ENCODE data around the gene CSF3.

The CSF3 gene

DNA sequence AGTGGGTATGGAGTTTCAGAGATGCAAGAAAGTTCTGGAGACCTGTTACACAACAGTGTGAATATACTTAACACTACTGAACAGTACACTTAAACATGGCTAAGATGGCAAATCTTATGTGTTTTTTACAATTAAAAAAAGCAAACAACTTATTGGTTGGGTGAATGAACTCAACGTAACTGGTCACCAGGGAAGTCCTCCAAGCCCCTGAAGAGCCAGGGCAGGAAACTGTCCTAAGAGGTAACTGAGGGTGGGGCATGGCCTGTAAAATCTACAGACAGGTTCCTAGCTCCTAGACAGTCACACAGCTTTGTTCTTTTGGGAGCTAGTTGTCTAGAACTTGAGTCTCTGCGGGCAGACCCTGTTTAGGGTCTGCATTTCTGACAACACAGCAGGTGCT, 10.3 kb downstream of the CSF3 start:
- Histone ChIP-seq H2BK12ac (ENCODE audit: low read length) (no peak overlapping the region), H4K12ac (ENCODE audit: low read depth, low read length) (no peak overlapping the region), H3K14ac (ENCODE audit: low read length) (no peak overlapping the region), H3K4me2 (ENCODE audit: low read length) (no peak overlapping the region), H3K23ac (ENCODE audit: low read length) (no peak overlapping the region), H3K18ac (ENCODE audit: low read length) (no peak overlapping the region), H3K36me3 (ENCODE audit: control insufficient read depth in 1 of 2, insufficient read depth in 2 of 2, low read length in 2 of 2) (peaks cover 57 to 71% of the 10 kb centered on the region in 2 experiments), H4K91ac (ENCODE audit: low read depth, low read length) (no peak overlapping the region), H3K9ac (ENCODE audit: low read length) (no peak overlapping the region), H3K27ac (ENCODE audit: low read depth, low read length) (no peak overlapping the region), H3K79me1 (ENCODE audit: low read length) (no peaks in the 10 kb centered on the region), H4K8ac (ENCODE audit: low read depth, low read length) (no peak overlapping the region), H2BK5ac (ENCODE audit: low read depth, low read length, poor library complexity) (no peak overlapping the region), H2AFZ (ENCODE audit: insufficient read depth, low read length, poor library complexity) (no peak overlapping the region), H3K4ac (ENCODE audit: low read depth, low read length) (no peak overlapping the region), H3K4me1 (ENCODE audit: control insufficient read depth in 1 of 2, insufficient read depth in 2 of 2, low read length in 2 of 2) (no peaks in the 10 kb centered on the region), H2AK5ac (ENCODE audit: low read length) (no peak overlapping the region), H3K9me3 (ENCODE audit: insufficient read depth, low read depth, low read length) (no peaks in the 10 kb centered on the region), H3K4me3 (ENCODE audit: low read depth, low read length) (no peak overlapping the region), H3K27me3 (ENCODE audit: insufficient read depth, low read length) (no peaks in the 10 kb centered on the region), H2BK120ac (ENCODE audit: insufficient read depth, low read length, poor library complexity) (no peak overlapping the region), H3K79me2 (ENCODE audit: control insufficient read depth, insufficient read depth, low read length, poor library complexity) (no peaks in the 10 kb centered on the region)
- no peak for DNase-seq
- no CpG with 5 or more reads among the region's 2 CpGs for WGBS (ENCODE audit: extremely low coverage, insufficient coverage, insufficient read length)

DNA sequence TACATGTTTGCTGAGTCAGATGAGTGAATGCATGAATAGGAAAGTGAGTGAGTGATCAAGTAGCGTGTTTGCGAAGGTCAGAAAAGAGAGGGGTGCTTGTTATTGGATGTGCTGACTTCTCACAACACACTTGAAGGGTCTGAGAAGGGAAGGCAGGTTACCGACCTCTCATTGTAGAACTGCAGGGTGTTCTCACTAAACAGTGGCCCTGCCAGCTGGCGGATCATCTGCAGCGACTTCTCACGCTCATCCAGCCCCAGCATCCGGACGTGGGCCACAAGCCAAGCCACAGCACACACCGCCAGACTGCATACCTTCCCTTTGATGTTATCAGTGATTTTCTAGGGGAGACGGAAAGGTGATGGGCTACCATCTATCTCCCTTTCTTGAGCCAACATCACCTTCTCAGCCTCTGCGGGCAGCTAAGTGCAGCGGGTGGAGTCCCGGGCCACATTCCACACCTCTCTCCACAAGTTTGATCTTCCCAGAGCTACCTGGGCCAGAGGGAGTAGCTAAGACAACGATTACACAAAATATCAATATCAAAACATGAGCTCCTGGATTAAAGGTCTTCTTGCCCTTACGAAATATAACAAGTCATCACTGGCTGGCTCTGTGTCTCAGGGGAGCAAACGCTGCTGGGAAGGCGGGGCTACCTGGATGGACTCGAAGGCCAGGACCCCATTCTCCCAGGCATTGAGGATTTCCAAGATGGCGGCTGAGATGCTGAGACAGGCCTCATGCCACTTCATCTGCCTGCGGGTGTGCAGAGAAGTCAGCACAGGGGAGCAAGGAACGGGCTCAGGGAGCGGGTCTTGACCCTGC, 11.0 kb downstream of the CSF3 start:
- H3K23ac ChIP-seq (ENCODE audit: low read length) = no peak overlapping the region
- no peak overlapping the region for H3K4me2 ChIP-seq (ENCODE audit: low read length)
- no peak overlapping the region for H4K91ac ChIP-seq (ENCODE audit: low read depth, low read length)
- H3K9ac ChIP-seq (ENCODE audit: low read length) = no peak overlapping the region
- H3K36me3 ChIP-seq (ENCODE audit: control insufficient read depth in 1 of 2, insufficient read depth in 2 of 2, low read length in 2 of 2) = peaks cover 60 to 75% of the 10 kb centered on the region in 2 experiments
- H4K12ac ChIP-seq (ENCODE audit: low read depth, low read length) = no peak overlapping the region
- no peaks in the 10 kb centered on the region for H3K79me1 ChIP-seq (ENCODE audit: low read length)
- no peak overlapping the region for H2BK120ac ChIP-seq (ENCODE audit: insufficient read depth, low read length, poor library complexity)
- H2AK5ac ChIP-seq (ENCODE audit: low read length) = no peak overlapping the region
- no peak overlapping the region for H3K27ac ChIP-seq (ENCODE audit: low read depth, low read length)
- WGBS (ENCODE audit: extremely low coverage, insufficient coverage, insufficient read length) = no CpG with 5 or more reads among the region's 22 CpGs
- no peaks in the 10 kb centered on the region for H3K79me2 ChIP-seq (ENCODE audit: control insufficient read depth, insufficient read depth, low read length, poor library complexity)
- no peak overlapping the region for H3K14ac ChIP-seq (ENCODE audit: low read length)
- no peak for DNase-seq
- no peaks in the 10 kb centered on the region for H3K9me3 ChIP-seq (ENCODE audit: insufficient read depth, low read depth, low read length)
- no peak overlapping the region for H2AFZ ChIP-seq (ENCODE audit: insufficient read depth, low read length, poor library complexity)
- no peak overlapping the region for H3K4me3 ChIP-seq (ENCODE audit: low read depth, low read length)
- H3K18ac ChIP-seq (ENCODE audit: low read length) = no peak overlapping the region
- H3K27me3 ChIP-seq (ENCODE audit: insufficient read depth, low read length) = no peaks in the 10 kb centered on the region
- no peak overlapping the region for H2BK12ac ChIP-seq (ENCODE audit: low read length)
- no peaks in the 10 kb centered on the region for H3K4me1 ChIP-seq (ENCODE audit: control insufficient read depth in 1 of 2, insufficient read depth in 2 of 2, low read length in 2 of 2)
- no peak overlapping the region for H3K4ac ChIP-seq (ENCODE audit: low read depth, low read length)
- no peak overlapping the region for H4K8ac ChIP-seq (ENCODE audit: low read depth, low read length)
- no peak overlapping the region for H2BK5ac ChIP-seq (ENCODE audit: low read depth, low read length, poor library complexity)

- H3K9ac ChIP-seq (ENCODE audit: low read length) = no peak overlapping the region
- no peak overlapping the region for H4K8ac ChIP-seq (ENCODE audit: low read depth, low read length)
- no CpG with 5 or more reads among the region's 33 CpGs for WGBS (ENCODE audit: extremely low coverage, insufficient coverage, insufficient read length)
- H3K4ac ChIP-seq (ENCODE audit: low read depth, low read length) = no peak overlapping the region
- no peak overlapping the region for H2AK5ac ChIP-seq (ENCODE audit: low read length)
- H3K18ac ChIP-seq (ENCODE audit: low read length) = no peak overlapping the region
- peak; percentile 64 to 91 for DNase-seq
- H3K79me1 ChIP-seq (ENCODE audit: low read length) = no peaks in the 10 kb centered on the region
- H2BK12ac ChIP-seq (ENCODE audit: low read length) = no peak overlapping the region
- H3K4me1 ChIP-seq (ENCODE audit: control insufficient read depth in 1 of 2, insufficient read depth in 2 of 2, low read length in 2 of 2) = no peaks in the 10 kb centered on the region
- no peak overlapping the region for H4K12ac ChIP-seq (ENCODE audit: low read depth, low read length)
- H3K14ac ChIP-seq (ENCODE audit: low read length) = no peak overlapping the region
- no peak overlapping the region for H3K23ac ChIP-seq (ENCODE audit: low read length)
- H3K36me3 ChIP-seq (ENCODE audit: control insufficient read depth in 1 of 2, insufficient read depth in 2 of 2, low read length in 2 of 2) = peaks cover 60 to 75% of the 10 kb centered on the region in 2 experiments
- no peak overlapping the region for H3K4me3 ChIP-seq (ENCODE audit: low read depth, low read length)
- no peak overlapping the region for H2BK120ac ChIP-seq (ENCODE audit: insufficient read depth, low read length, poor library complexity)
- no peak overlapping the region for H2BK5ac ChIP-seq (ENCODE audit: low read depth, low read length, poor library complexity)
- H3K9me3 ChIP-seq (ENCODE audit: insufficient read depth, low read depth, low read length) = no peaks in the 10 kb centered on the region
- H3K4me2 ChIP-seq (ENCODE audit: low read length) = no peak overlapping the region
- H3K79me2 ChIP-seq (ENCODE audit: control insufficient read depth, insufficient read depth, low read length, poor library complexity) = no peaks in the 10 kb centered on the region
- H3K27me3 ChIP-seq (ENCODE audit: insufficient read depth, low read length) = no peaks in the 10 kb centered on the region
- H2AFZ ChIP-seq (ENCODE audit: insufficient read depth, low read length, poor library complexity) = no peak overlapping the region
- H4K91ac ChIP-seq (ENCODE audit: low read depth, low read length) = no peak overlapping the region
- no peak overlapping the region for H3K27ac ChIP-seq (ENCODE audit: low read depth, low read length)
Observed at GRCh38 chr17:40026816-40027613, 11.8 kb downstream of the CSF3 start.

GRCh38 chr17:40027614-40028012, 12.4 kb downstream of the CSF3 start:
- Histone ChIP-seq H3K27ac (ENCODE audit: low read depth, low read length) (no peak overlapping the region), H3K79me2 (ENCODE audit: control insufficient read depth, insufficient read depth, low read length, poor library complexity) (no peaks in the 10 kb centered on the region), H2AK5ac (ENCODE audit: low read length) (no peak overlapping the region), H3K79me1 (ENCODE audit: low read length) (no peaks in the 10 kb centered on the region), H3K4me1 (ENCODE audit: control insufficient read depth in 1 of 2, insufficient read depth in 2 of 2, low read length in 2 of 2) (no peaks in the 10 kb centered on the region), H3K14ac (ENCODE audit: low read length) (no peak overlapping the region), H3K27me3 (ENCODE audit: insufficient read depth, low read length) (no peaks in the 10 kb centered on the region), H4K12ac (ENCODE audit: low read depth, low read length) (no peak overlapping the region), H3K23ac (ENCODE audit: low read length) (no peak overlapping the region), H2BK12ac (ENCODE audit: low read length) (no peak overlapping the region), H3K18ac (ENCODE audit: low read length) (no peak overlapping the region), H2AFZ (ENCODE audit: insufficient read depth, low read length, poor library complexity) (no peak overlapping the region), H3K4me2 (ENCODE audit: low read length) (no peak overlapping the region), H3K36me3 (ENCODE audit: control insufficient read depth in 1 of 2, insufficient read depth in 2 of 2, low read length in 2 of 2) (peaks cover 60 to 75% of the 10 kb centered on the region in 2 experiments), H3K4me3 (ENCODE audit: low read depth, low read length) (no peak overlapping the region), H2BK120ac (ENCODE audit: insufficient read depth, low read length, poor library complexity) (no peak overlapping the region), H4K8ac (ENCODE audit: low read depth, low read length) (no peak overlapping the region), H3K9ac (ENCODE audit: low read length) (no peak overlapping the region), H3K9me3 (ENCODE audit: insufficient read depth, low read depth, low read length) (no peaks in the 10 kb centered on the region), H2BK5ac (ENCODE audit: low read depth, low read length, poor library complexity) (no peak overlapping the region), H4K91ac (ENCODE audit: low read depth, low read length) (no peak overlapping the region), H3K4ac (ENCODE audit: low read depth, low read length) (no peak overlapping the region)
- DNase-seq = no peak
- no CpG with 5 or more reads among the region's 5 CpGs for WGBS (ENCODE audit: extremely low coverage, insufficient coverage, insufficient read length)

All from trophoblast cell (in vitro differentiated cells and primary cell).